WTC11 (cell line): ENCODE data around the gene MYO18A. TPM values are rescaled to one million over a fixed set of nuclear protein-coding genes. Genes with fewer than 3 reads are reported as not detected.
A peak's percentile ranks its signal among the peaks of the same experiment; 100 is the strongest.

Source experiments
- ATAC-seq: fragments of 200-7000 bp; cut with Tn5 transposase; 2 replicates; pipeline ENCODE4 v1.10.0; 2021; ENCODE audit warnings: mild to moderate bottlenecking, moderate library complexity
- Bru-seq: library from RNA; stranded (reverse); fragments of 400-500 nt; gene quantifications from one replicate; lab custom pipeline; 2021; lab: Mats Ljungman, UMichigan
- CTCF ChIA-PET: fragments of 300-600 bp; sonication (Branson Sonifier 250); formaldehyde crosslinking; loops from one replicate; lab custom pipeline; 2021; ENCODE audit warnings: antibody characterized with exemption; lab: Charles Lee
- POLR2A ChIA-PET: fragments of 350-600 bp; sonication (Branson Sonifier 250); formaldehyde crosslinking; loops from one replicate; lab custom pipeline; 2021; ENCODE audit warnings: antibody characterized with exemption; lab: Charles Lee
- DNase-seq: peaks from one replicate; pipeline ENCODE4 v3.0.0; 2021; ENCODE audit warnings: low spot score
- H3K27ac Mint-ChIP-seq: 2 replicates; pipeline ENCODE4 v1.8.0; 2021; ENCODE audit warnings: mixed read lengths
- H3K27me3 Mint-ChIP-seq: 2 replicates; pipeline ENCODE4 v1.8.0; 2021; ENCODE audit warnings: low read depth, mild to moderate bottlenecking, moderate library complexity, mixed read lengths
- H3K36me3 Mint-ChIP-seq: 2 replicates; pipeline ENCODE4 v1.8.0; 2021; ENCODE audit warnings: mixed read lengths
- H3K4me1 Mint-ChIP-seq: 2 replicates; pipeline ENCODE4 v1.8.0; 2022; ENCODE audit warnings: mixed read lengths
- H3K4me3 Mint-ChIP-seq: 2 replicates; pipeline ENCODE4 v1.8.0; 2021; ENCODE audit warnings: mild to moderate bottlenecking, moderate library complexity, mixed read lengths
- H3K9me3 Mint-ChIP-seq: 2 replicates; pipeline ENCODE4 v1.8.0; 2021; ENCODE audit warnings: mixed read lengths
- CREM ChIP-seq: sonication (generic); formaldehyde crosslinking; IDR thresholded peaks from 2 replicates; pipeline ENCODE4 v1.8.1; 2022; ENCODE audit warnings: mild to moderate bottlenecking, missing genetic modification reagents, moderate library complexity
- CTCF ChIP-seq: fragments of 200-600 bp; IDR thresholded peaks from 2 replicates; pipeline ENCODE4 v1.8.0; 2022; ENCODE audit warnings: antibody characterized with exemption
- ETV6 ChIP-seq: sonication (generic); formaldehyde crosslinking; IDR thresholded peaks from 2 replicates; pipeline ENCODE4 v1.8.1; 2022; ENCODE audit warnings: mild to moderate bottlenecking, missing genetic modification reagents
- FOXK1 ChIP-seq: sonication (generic); formaldehyde crosslinking; IDR thresholded peaks from 2 replicates; pipeline ENCODE4 v1.8.0; 2022; ENCODE audit warnings: mild to moderate bottlenecking, moderate library complexity, missing genetic modification reagents
- HMGXB4 ChIP-seq: sonication (generic); formaldehyde crosslinking; IDR thresholded peaks from 2 replicates; pipeline ENCODE4 v1.8.1; 2023; ENCODE audit warnings: mild to moderate bottlenecking, moderate library complexity, missing genetic modification reagents
- ZBTB21 ChIP-seq: sonication (generic); formaldehyde crosslinking; IDR thresholded peaks from 2 replicates; pipeline ENCODE4 v1.8.1; 2023; ENCODE audit warnings: mild to moderate bottlenecking, missing genetic modification reagents, borderline replicate concordance
- long read RNA-seq, 3 experiments: library from RNA in 1 of 3; library from capped mRNA in 1 of 3; library from polyadenylated mRNA in 1 of 3; unstranded in 2 of 3; stranded (forward) in 1 of 3; transcript quantifications; one replicate each; pipeline ENCODE4 v2.0.0, GENCODE V29; 2021
- total RNA-seq: library from RNA; stranded (reverse); gene quantifications from 3 replicates; pipeline ENCODE4 v1.2.3, GENCODE V29; 2021
- TF ChIP-seq, protein P1 (sequence below): sonication (generic); formaldehyde crosslinking; IDR thresholded peaks from 2 replicates; pipeline ENCODE4 v1.8.0; 2022; ENCODE audit warnings: missing genetic modification reagents
- TF ChIP-seq, protein P2 (sequence below): sonication (generic); formaldehyde crosslinking; IDR thresholded peaks from 2 replicates; pipeline ENCODE4 v1.8.1; 2022; ENCODE audit warnings: missing genetic modification reagents, borderline replicate concordance
- TF ChIP-seq, protein P3 (sequence below): sonication (generic); formaldehyde crosslinking; IDR thresholded peaks from 2 replicates; pipeline ENCODE4 v1.8.1; 2022; ENCODE audit warnings: mild to moderate bottlenecking, moderate library complexity, missing genetic modification reagents
- TF ChIP-seq, protein P4 (sequence below): fragments of 250-450 bp; sonication (Bioruptor Pico); IDR thresholded peaks from 2 replicates; pipeline ENCODE4 v1.8.0; 2021; ENCODE audit warnings: mild to moderate bottlenecking

The MYO18A gene, protein sequence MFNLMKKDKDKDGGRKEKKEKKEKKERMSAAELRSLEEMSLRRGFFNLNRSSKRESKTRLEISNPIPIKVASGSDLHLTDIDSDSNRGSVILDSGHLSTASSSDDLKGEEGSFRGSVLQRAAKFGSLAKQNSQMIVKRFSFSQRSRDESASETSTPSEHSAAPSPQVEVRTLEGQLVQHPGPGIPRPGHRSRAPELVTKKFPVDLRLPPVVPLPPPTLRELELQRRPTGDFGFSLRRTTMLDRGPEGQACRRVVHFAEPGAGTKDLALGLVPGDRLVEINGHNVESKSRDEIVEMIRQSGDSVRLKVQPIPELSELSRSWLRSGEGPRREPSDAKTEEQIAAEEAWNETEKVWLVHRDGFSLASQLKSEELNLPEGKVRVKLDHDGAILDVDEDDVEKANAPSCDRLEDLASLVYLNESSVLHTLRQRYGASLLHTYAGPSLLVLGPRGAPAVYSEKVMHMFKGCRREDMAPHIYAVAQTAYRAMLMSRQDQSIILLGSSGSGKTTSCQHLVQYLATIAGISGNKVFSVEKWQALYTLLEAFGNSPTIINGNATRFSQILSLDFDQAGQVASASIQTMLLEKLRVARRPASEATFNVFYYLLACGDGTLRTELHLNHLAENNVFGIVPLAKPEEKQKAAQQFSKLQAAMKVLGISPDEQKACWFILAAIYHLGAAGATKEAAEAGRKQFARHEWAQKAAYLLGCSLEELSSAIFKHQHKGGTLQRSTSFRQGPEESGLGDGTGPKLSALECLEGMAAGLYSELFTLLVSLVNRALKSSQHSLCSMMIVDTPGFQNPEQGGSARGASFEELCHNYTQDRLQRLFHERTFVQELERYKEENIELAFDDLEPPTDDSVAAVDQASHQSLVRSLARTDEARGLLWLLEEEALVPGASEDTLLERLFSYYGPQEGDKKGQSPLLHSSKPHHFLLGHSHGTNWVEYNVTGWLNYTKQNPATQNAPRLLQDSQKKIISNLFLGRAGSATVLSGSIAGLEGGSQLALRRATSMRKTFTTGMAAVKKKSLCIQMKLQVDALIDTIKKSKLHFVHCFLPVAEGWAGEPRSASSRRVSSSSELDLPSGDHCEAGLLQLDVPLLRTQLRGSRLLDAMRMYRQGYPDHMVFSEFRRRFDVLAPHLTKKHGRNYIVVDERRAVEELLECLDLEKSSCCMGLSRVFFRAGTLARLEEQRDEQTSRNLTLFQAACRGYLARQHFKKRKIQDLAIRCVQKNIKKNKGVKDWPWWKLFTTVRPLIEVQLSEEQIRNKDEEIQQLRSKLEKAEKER (N-terminal part only)
- 38.5 to 54.9 TPM (median 42.5 TPM) in 3 replicates for total RNA-seq
- Bru-seq, nascent RNA: percentile 52 among the genes with signal in this experiment
- long read RNA-seq, experiment 1, partial matches to known transcripts: 54 of 89 reads
- long read RNA-seq, experiment 1, other reads (novel, unspliced or antisense): 35 of 89 reads
- long read RNA-seq, experiment 2, partial matches to known transcripts: 24 of 30 reads
- long read RNA-seq, experiment 2, other reads (novel, unspliced or antisense): 6 of 30 reads
- long read RNA-seq, experiment 3: 0 reads

DNA sequence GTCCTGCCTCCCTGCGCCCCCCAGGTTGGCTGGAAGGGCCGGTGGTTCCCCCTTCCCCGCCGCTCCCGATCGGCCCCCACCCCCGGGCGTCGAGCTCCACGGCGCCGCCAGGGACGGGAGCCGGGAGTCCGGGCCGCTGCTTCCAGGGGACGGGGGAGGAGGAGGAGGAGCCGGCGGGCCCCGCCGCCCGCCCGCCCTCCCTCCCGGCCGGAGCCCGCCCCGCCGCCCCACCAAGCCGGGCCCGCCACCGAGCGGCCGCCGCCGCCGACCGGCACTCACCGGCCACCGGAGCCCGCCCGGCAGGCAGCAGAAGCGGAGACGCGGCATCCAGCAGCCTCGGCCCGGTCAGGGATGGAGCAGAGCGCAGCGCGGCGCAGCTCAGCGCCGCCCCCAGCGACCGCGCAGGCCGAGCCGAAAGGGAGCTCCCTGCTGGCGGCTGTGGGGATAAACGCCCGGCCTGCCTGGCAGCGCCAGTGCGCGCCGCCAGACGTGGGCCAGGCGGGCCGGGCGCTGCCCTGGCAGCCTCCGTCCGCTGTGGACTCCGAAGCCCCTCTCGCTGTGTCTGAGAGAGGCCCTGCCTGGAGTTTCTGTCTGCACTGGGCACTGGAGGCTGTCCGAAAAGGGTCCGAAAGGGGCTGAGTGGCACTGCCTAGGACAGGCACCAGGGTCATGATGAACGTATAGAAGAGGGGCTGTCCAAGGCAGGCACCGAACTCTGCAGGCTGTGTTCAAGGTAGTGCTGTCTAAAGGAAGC lies at the start of gene MYO18A:
TSS of gene MYO18A (minus strand) at position 365 of the 754 bp plus-strand sequence. CDS start 13,458 bp downstream, outside the sequence.
- no peaks in the 10 kb centered on the region for H3K36me3 Mint-ChIP-seq
- DNase-seq: peak; percentile 85
- H3K4me1 Mint-ChIP-seq: peaks cover 32% of the 10 kb centered on the region
- H3K27ac Mint-ChIP-seq: peak within 1 kb of the TSS; percentile 93
- ChIA-PET CTCF (interaction anchor here (0.6 to 10.2 kb wide), 56 partner anchors 8 to 759 kb away, joined by 3 to 464 read pairs (median 5); partner anchors contain the start of genes ABHD15, NUFIP2, PIPOX and SEZ6), POLR2A (interaction anchor here (0.6 to 4.0 kb wide), 6 partner anchors 14 to 1625 kb away, joined by 3 to 29 read pairs (median 4); no protein-coding TSS in a partner anchor)
- TF ChIP-seq CREM (CRISPR knock-in tag) (0 out of 2 replicates have a peak, but pooled peaks have one; percentile 27), ETV6 (CRISPR knock-in tag) (peak; percentile 32; the same call in 1 of the 2 replicates), ZBTB21 (CRISPR knock-in tag) (no peak), HMGXB4 (CRISPR knock-in tag) (peak; percentile 97), CTCF (peak; percentile 74), FOXK1 (peak; percentile 20; the same call in 1 of the 2 replicates)
- TF ChIP-seq, protein P1, sequence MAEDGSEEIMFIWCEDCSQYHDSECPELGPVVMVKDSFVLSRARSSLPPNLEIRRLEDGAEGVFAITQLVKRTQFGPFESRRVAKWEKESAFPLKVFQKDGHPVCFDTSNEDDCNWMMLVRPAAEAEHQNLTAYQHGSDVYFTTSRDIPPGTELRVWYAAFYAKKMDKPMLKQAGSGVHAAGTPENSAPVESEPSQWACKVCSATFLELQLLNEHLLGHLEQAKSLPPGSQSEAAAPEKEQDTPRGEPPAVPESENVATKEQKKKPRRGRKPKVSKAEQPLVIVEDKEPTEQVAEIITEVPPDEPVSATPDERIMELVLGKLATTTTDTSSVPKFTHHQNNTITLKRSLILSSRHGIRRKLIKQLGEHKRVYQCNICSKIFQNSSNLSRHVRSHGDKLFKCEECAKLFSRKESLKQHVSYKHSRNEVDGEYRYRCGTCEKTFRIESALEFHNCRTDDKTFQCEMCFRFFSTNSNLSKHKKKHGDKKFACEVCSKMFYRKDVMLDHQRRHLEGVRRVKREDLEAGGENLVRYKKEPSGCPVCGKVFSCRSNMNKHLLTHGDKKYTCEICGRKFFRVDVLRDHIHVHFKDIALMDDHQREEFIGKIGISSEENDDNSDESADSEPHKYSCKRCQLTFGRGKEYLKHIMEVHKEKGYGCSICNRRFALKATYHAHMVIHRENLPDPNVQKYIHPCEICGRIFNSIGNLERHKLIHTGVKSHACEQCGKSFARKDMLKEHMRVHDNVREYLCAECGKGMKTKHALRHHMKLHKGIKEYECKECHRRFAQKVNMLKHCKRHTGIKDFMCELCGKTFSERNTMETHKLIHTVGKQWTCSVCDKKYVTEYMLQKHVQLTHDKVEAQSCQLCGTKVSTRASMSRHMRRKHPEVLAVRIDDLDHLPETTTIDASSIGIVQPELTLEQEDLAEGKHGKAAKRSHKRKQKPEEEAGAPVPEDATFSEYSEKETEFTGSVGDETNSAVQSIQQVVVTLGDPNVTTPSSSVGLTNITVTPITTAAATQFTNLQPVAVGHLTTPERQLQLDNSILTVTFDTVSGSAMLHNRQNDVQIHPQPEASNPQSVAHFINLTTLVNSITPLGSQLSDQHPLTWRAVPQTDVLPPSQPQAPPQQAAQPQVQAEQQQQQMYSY: peak; percentile 66; the same call in 1 of the 2 replicates
- TF ChIP-seq, protein P2, sequence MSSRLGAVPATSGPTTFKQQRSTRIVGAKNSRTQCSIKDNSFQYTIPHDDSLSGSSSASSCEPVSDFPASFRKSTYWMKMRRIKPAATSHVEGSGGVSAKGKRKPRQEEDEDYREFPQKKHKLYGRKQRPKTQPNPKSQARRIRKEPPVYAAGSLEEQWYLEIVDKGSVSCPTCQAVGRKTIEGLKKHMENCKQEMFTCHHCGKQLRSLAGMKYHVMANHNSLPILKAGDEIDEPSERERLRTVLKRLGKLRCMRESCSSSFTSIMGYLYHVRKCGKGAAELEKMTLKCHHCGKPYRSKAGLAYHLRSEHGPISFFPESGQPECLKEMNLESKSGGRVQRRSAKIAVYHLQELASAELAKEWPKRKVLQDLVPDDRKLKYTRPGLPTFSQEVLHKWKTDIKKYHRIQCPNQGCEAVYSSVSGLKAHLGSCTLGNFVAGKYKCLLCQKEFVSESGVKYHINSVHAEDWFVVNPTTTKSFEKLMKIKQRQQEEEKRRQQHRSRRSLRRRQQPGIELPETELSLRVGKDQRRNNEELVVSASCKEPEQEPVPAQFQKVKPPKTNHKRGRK: no peak
- TF ChIP-seq, protein P3, sequence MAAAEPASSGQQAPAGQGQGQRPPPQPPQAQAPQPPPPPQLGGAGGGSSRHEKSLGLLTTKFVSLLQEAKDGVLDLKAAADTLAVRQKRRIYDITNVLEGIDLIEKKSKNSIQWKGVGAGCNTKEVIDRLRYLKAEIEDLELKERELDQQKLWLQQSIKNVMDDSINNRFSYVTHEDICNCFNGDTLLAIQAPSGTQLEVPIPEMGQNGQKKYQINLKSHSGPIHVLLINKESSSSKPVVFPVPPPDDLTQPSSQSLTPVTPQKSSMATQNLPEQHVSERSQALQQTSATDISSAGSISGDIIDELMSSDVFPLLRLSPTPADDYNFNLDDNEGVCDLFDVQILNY: 0 out of 2 replicates have a peak, but pooled peaks have one; percentile 55
- TF ChIP-seq, protein P4, sequence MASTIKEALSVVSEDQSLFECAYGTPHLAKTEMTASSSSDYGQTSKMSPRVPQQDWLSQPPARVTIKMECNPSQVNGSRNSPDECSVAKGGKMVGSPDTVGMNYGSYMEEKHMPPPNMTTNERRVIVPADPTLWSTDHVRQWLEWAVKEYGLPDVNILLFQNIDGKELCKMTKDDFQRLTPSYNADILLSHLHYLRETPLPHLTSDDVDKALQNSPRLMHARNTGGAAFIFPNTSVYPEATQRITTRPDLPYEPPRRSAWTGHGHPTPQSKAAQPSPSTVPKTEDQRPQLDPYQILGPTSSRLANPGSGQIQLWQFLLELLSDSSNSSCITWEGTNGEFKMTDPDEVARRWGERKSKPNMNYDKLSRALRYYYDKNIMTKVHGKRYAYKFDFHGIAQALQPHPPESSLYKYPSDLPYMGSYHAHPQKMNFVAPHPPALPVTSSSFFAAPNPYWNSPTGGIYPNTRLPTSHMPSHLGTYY (CRISPR knock-in tag): no peak
- peak within 1 kb of the TSS; percentile 81 for H3K4me3 Mint-ChIP-seq
- peaks cover 13% of the 10 kb centered on the region for H3K9me3 Mint-ChIP-seq
- H3K27me3 Mint-ChIP-seq: peaks cover 18% of the 10 kb centered on the region
- ATAC-seq: peak; percentile 63
